Common myeloid progenitor, CD34-positive (primary cell): ENCODE results near the gene FSTL5.
"Not testable (repeated sequence)": the region's sequence is repeated elsewhere in the genome, so short reads cannot be mapped to it uniquely, and the experiment has no call there.

Source experiments
- CTCF ChIA-PET: fragments of 350-600 bp; sonication (Branson Sonifier 250); formaldehyde crosslinking; loops from one replicate; lab custom pipeline; 2021; ENCODE audit warnings: antibody characterized with exemption; lab: Charles Lee
- POLR2A ChIA-PET: fragments of 350-600 bp; sonication (Branson Sonifier 250); formaldehyde crosslinking; loops from one replicate; lab custom pipeline; 2021; ENCODE audit warnings: antibody characterized with exemption; lab: Charles Lee
- DNase-seq, 3 donors: peaks; one replicate each; pipeline versions ENCODE4 v3.0.0 to v3.0.0-alpha.2; 2013
- H3K27ac ChIP-seq, 2 experiments: 1 replicate in 1 of 2; 2 replicates in 1 of 2; pipeline ENCODE4 v1.7.0; 2013; ENCODE audit warnings: inconsistent platforms in 2 of 2, low read length in 2 of 2, mild to moderate bottlenecking in 2 of 2, low read depth in 1 of 2, moderate library complexity in 1 of 2; ENCODE audit not compliant: severe bottlenecking in 2 of 2, insufficient read depth in 1 of 2, poor library complexity in 1 of 2
- H3K27me3 ChIP-seq, 5 experiments: replicated peaks in 2 of 5; 1 replicate in 3 of 5; 2 replicates in 2 of 5; pipeline versions ENCODE4 v1.6.1 to v1.7.0; 2013; ENCODE audit warnings: low read length in 4 of 5, mild to moderate bottlenecking in 2 of 5, moderate library complexity in 2 of 5, inconsistent platforms in 1 of 5; ENCODE audit not compliant: insufficient read depth in 5 of 5, control insufficient read depth in 4 of 5
- H3K36me3 ChIP-seq, 4 experiments: 1 replicate in 2 of 4; 2 replicates in 2 of 4; pipeline versions ENCODE4 v1.6.1 to v1.7.0; 2013; ENCODE audit warnings: low read length in 3 of 4, control low read depth in 1 of 4, mild to moderate bottlenecking in 1 of 4; ENCODE audit not compliant: control insufficient read depth in 4 of 4, insufficient read depth in 4 of 4
- H3K4me1 ChIP-seq, 4 experiments: 1 replicate in 3 of 4; 2 replicates in 1 of 4; pipeline versions ENCODE4 v1.6.1 to v1.7.1; 2013; ENCODE audit warnings: low read length in 3 of 4, mild to moderate bottlenecking in 3 of 4, control low read depth in 1 of 4, inconsistent platforms in 1 of 4, moderate library complexity in 1 of 4; ENCODE audit not compliant: control insufficient read depth in 4 of 4, insufficient read depth in 4 of 4; ENCODE audit errors: control extremely low read depth in 1 of 4
- H3K4me3 ChIP-seq, 7 experiments: 1 replicate in 4 of 7; 2 replicates in 3 of 7; pipeline versions ENCODE4 v1.5.1 to v1.7.0; 2013; ENCODE audit warnings: mild to moderate bottlenecking in 7 of 7, low read length in 6 of 7, moderate library complexity in 6 of 7, inconsistent platforms in 2 of 7, low read depth in 2 of 7, control low read depth in 1 of 7; ENCODE audit not compliant: insufficient read depth in 4 of 7, control insufficient read depth in 1 of 7; ENCODE audit errors: extremely low read depth in 1 of 7
- H3K9me3 ChIP-seq, 5 experiments: 1 replicate in 4 of 5; 2 replicates in 1 of 5; pipeline versions ENCODE4 v1.6.1 to v1.7.1; 2013; ENCODE audit warnings: low read length in 4 of 5, mild to moderate bottlenecking in 2 of 5, inconsistent platforms in 1 of 5, low read depth in 1 of 5, moderate library complexity in 1 of 5; ENCODE audit not compliant: control insufficient read depth in 4 of 5, insufficient read depth in 2 of 5; ENCODE audit errors: control extremely low read depth in 1 of 5
- WGBS: methylation state at CpG from one replicate; pipeline ENCODE4 v1.1.5; 2013; ENCODE audit not compliant: insufficient coverage; 5-methylcytosine and 5-hydroxymethylcytosine counted together

Gene FSTL5

GRCh38 chr4:162103908-162104307 lies 59.9 kb downstream of the FSTL5 start:
- POLR2A ChIA-PET, H3K4me3 ChIP-seq, H3K4me1 ChIP-seq, H3K27ac ChIP-seq, H3K27me3 ChIP-seq, H3K9me3 ChIP-seq, CTCF ChIA-PET, H3K36me3 ChIP-seq, DNase-seq: not testable (repeated sequence)
- WGBS = 96% methylated on average over 11 of the region's 12 CpGs

GRCh38 chr4:162102713-162103112 lies 61.1 kb downstream of the FSTL5 start:
- Histone ChIP-seq H3K27me3 (no peaks in the 10 kb centered on the region), H3K27ac (no peak overlapping the region), H3K4me3 (no peak overlapping the region), H3K36me3 (no peaks in the 10 kb centered on the region), H3K4me1 (no peaks in the 10 kb centered on the region), H3K9me3 (no peaks in the 10 kb centered on the region)
- no CpG with 5 or more reads among the region's 1 CpG for WGBS
- no peak for DNase-seq
- CTCF ChIA-PET = no interaction called here
- POLR2A ChIA-PET = no interaction called here

GRCh38 chr4:162101337-162101736 lies 62.5 kb downstream of the FSTL5 start:
- no peaks in the 10 kb centered on the region for H3K36me3 ChIP-seq
- no peak overlapping the region for H3K27ac ChIP-seq
- no peak overlapping the region for H3K4me3 ChIP-seq
- DNase-seq = no peak
- no peaks in the 10 kb centered on the region for H3K9me3 ChIP-seq
- H3K27me3 ChIP-seq = no peaks in the 10 kb centered on the region
- H3K4me1 ChIP-seq = no peaks in the 10 kb centered on the region
- no CpG with 5 or more reads among the region's 1 CpG for WGBS
- ChIA-PET POLR2A (interaction anchor here (0.6 kb wide), 1 partner anchor 44 kb away, joined by 3 read pairs; no protein-coding TSS in a partner anchor), CTCF (no interaction called here)

- WGBS = 100% methylated on average over 2 of the region's 2 CpGs
- Histone ChIP-seq H3K9me3 (no peaks in the 10 kb centered on the region), H3K27me3 (no peaks in the 10 kb centered on the region), H3K27ac (no peak overlapping the region), H3K4me3 (no peak overlapping the region), H3K4me1 (no peaks in the 10 kb centered on the region), H3K36me3 (no peaks in the 10 kb centered on the region)
- no peak for DNase-seq
- ChIA-PET CTCF (no interaction called here), POLR2A (no interaction called here)
Measured at GRCh38 chr4:162075726-162076125, 88.1 kb downstream of the FSTL5 start.

GRCh38 chr4:162061214-162061613 lies 102.6 kb downstream of the FSTL5 start:
- POLR2A ChIA-PET = no interaction called here
- Histone ChIP-seq H3K36me3 (no peaks in the 10 kb centered on the region), H3K27ac (no peak overlapping the region), H3K4me3 (no peak overlapping the region), H3K27me3 (no peaks in the 10 kb centered on the region), H3K9me3 (no peaks in the 10 kb centered on the region), H3K4me1 (no peaks in the 10 kb centered on the region)
- 100% methylated on average over 1 of the region's 2 CpGs for WGBS
- CTCF ChIA-PET = no interaction called here
- DNase-seq = no peak

GRCh38 chr4:162059656-162060055 lies 104.1 kb downstream of the FSTL5 start:
- no peaks in the 10 kb centered on the region for H3K27me3 ChIP-seq
- H3K4me1 ChIP-seq = no peaks in the 10 kb centered on the region
- H3K27ac ChIP-seq = no peak overlapping the region
- H3K4me3 ChIP-seq = no peak overlapping the region
- no peaks in the 10 kb centered on the region for H3K9me3 ChIP-seq
- DNase-seq = no peak
- no CpG with 5 or more reads among the region's 1 CpG for whole genome bisulfite sequencing
- POLR2A ChIA-PET = no interaction called here
- H3K36me3 ChIP-seq = no peaks in the 10 kb centered on the region
- CTCF ChIA-PET = no interaction called here

- POLR2A ChIA-PET = interaction anchor here (0.5 kb wide), 1 partner anchor 45 kb away, joined by 3 read pairs; no protein-coding TSS in a partner anchor
- Histone ChIP-seq H3K27ac (no peak overlapping the region), H3K4me3 (no peak overlapping the region), H3K27me3 (no peaks in the 10 kb centered on the region), H3K9me3 (no peaks in the 10 kb centered on the region), H3K4me1 (no peaks in the 10 kb centered on the region), H3K36me3 (no peaks in the 10 kb centered on the region)
- no peak for DNase-seq
- CTCF ChIA-PET = no interaction called here
- WGBS = 71% methylated on average over 2 of the region's 8 CpGs
Measured at GRCh38 chr4:162056990-162057389, 106.8 kb downstream of the FSTL5 start.
